Measurements from ENCODE around the gene APOL5. TPM values are rescaled to one million over a fixed set of nuclear protein-coding genes. Genes with fewer than 3 reads are reported as not detected.
"Not testable (repeated sequence)": the region's sequence is repeated elsewhere in the genome, so short reads cannot be mapped to it uniquely, and the experiment has no call there.

Gene APOL5
- total and polyA plus RNA-seq, 9 of the 15 experiments (the other 6 are each of a cell fraction or from before 2014, with no cell fraction given), result not detected

- no peak for TF ChIP-seq FOXP4 (CRISPR knock-in tag; IDR thresholded peaks at IDR 0.05; ENCODE audit: borderline replicate concordance)
- TF ChIP-seq SNAPC5 (CRISPR knock-in tag; IDR thresholded peaks at IDR 0.05), result no peak
These were observed 18.5 kb downstream of the APOL5 start (continued) for GRCh38 chr22:35736166-35736565.

GRCh38 chr22:35736701-35737100 is 19.0 kb downstream of the APOL5 start:
- no peaks in the 10 kb centered on the region for H3K9me3 ChIP-seq (replicated peaks; ENCODE audit: control insufficient read depth, insufficient read depth, low read depth, low read length)
- BruUV-seq (replicated peaks), result no TSS peak
- TF ChIP-seq ZBTB12 (CRISPR knock-in tag; IDR thresholded peaks at IDR 0.05) (no peak), ESRRA (IDR thresholded peaks at IDR 0.05; ENCODE audit: borderline replicate concordance, low read depth) (no peak), IRF2 (CRISPR knock-in tag; IDR thresholded peaks at IDR 0.05) (no peak), KLF10 (CRISPR knock-in tag; IDR thresholded peaks at IDR 0.05) (no peak), ZKSCAN8 (CRISPR knock-in tag; IDR thresholded peaks at IDR 0.05) (no peak), CREBBP (IDR thresholded peaks at IDR 0.05; ENCODE audit: low read depth, low read length) (no peak), FOXA3 (CRISPR knock-in tag; conservative IDR thresholded peaks at IDR 0.05 in 1 of 2, IDR thresholded peaks at IDR 0.05 in 1 of 2) (no peak), NELFE (IDR thresholded peaks at IDR 0.05; ENCODE audit: insufficient read depth, insufficient read length) (no peak)
- no peak overlapping the region for H2AFZ ChIP-seq (ENCODE audit: low read depth, low read length)
- no peak for FAIRE-seq
- no peak overlapping the region for H3K9ac ChIP-seq (ENCODE audit: insufficient read depth in 1 of 2, low read depth in 2 of 2, low read length in 2 of 2)
- H4K20me1 ChIP-seq (replicated peaks; ENCODE audit: control insufficient read depth, insufficient read depth, low read length), result no peaks in the 10 kb centered on the region
- 64% methylated on average over 12 of the region's 12 CpGs for WGBS (ENCODE audit: insufficient coverage, low coverage, missing lambda C conversion rate)
- no peaks in the 10 kb centered on the region for H3K36me3 ChIP-seq (ENCODE audit: control insufficient read depth, insufficient read depth, low read length)
- peaks cover 4 to 7% of the 10 kb centered on the region in 2 experiments; a peak in 4 of 5 replicates for H3K27me3 ChIP-seq (ENCODE audit: control insufficient read depth in 2 of 2, insufficient read depth in 2 of 2, low read length in 2 of 2)
- no peak overlapping the region for H3K27ac ChIP-seq (ENCODE audit: extremely low read depth, low read depth, low read length)
- H3K79me2 ChIP-seq (ENCODE audit: control insufficient read depth, insufficient read depth, low read length), result no peaks in the 10 kb centered on the region
- intact Hi-C loops (cut with micrococcal nuclease), result no loop called here
- ChIA-PET POLR2A (no interaction called here), CTCF (ENCODE audit: low intra/inter-chr PET ratio) (no interaction called here)
- H3K4me2 ChIP-seq (ENCODE audit: insufficient read depth, low read length), result no peak overlapping the region
- peaks cover 0 to 13% of the 10 kb centered on the region in 2 experiments; a peak in 3 of 5 replicates for H3K4me1 ChIP-seq (replicated peaks in 1 of 2; ENCODE audit: control insufficient read depth in 2 of 2, insufficient read depth in 2 of 2, low read length in 2 of 2)
- ATAC-seq, result no peak
- in situ Hi-C loops (cut with MboI), result no loop called here
- H3K4me3 ChIP-seq, result no peak overlapping the region
- no peak for DNase-seq (ENCODE audit: extremely low read depth in 1 of 4, low spot score in 3 of 4)
- H3K9me1 ChIP-seq (ENCODE audit: control insufficient read depth, insufficient read depth, low read length), result peaks cover 3% of the 10 kb centered on the region

- H3K79me2 ChIP-seq (ENCODE audit: control insufficient read depth, insufficient read depth, low read length); intact Hi-C loops (cut with micrococcal nuclease); H3K36me3 ChIP-seq (ENCODE audit: control insufficient read depth, insufficient read depth, low read length); BruUV-seq (replicated peaks); H2AFZ ChIP-seq (ENCODE audit: low read depth, low read length); H3K9me3 ChIP-seq (replicated peaks; ENCODE audit: control insufficient read depth, insufficient read depth, low read depth, low read length); H3K4me3 ChIP-seq; DNase-seq (ENCODE audit: extremely low read depth in 1 of 4, low spot score in 3 of 4); ATAC-seq; H4K20me1 ChIP-seq (replicated peaks; ENCODE audit: control insufficient read depth, insufficient read depth, low read length); H3K27me3 ChIP-seq (ENCODE audit: control insufficient read depth in 2 of 2, insufficient read depth in 2 of 2, low read length in 2 of 2); POLR2A ChIA-PET; FAIRE-seq; H3K9ac ChIP-seq (ENCODE audit: insufficient read depth in 1 of 2, low read depth in 2 of 2, low read length in 2 of 2); in situ Hi-C loops (cut with MboI); H3K27ac ChIP-seq (ENCODE audit: extremely low read depth, low read depth, low read length); H3K9me1 ChIP-seq (ENCODE audit: control insufficient read depth, insufficient read depth, low read length); CTCF ChIA-PET (ENCODE audit: low intra/inter-chr PET ratio); H3K4me2 ChIP-seq (ENCODE audit: insufficient read depth, low read length): not testable (repeated sequence)
- peaks cover 3 to 22% of the 10 kb centered on the region in 2 experiments; a peak in 4 of 5 replicates for H3K4me1 ChIP-seq (replicated peaks in 1 of 2; ENCODE audit: control insufficient read depth in 2 of 2, insufficient read depth in 2 of 2, low read length in 2 of 2)
- WGBS (ENCODE audit: insufficient coverage, low coverage, missing lambda C conversion rate), result 67% methylated on average over 5 of the region's 6 CpGs
These were observed 20.2 kb downstream of the APOL5 start for GRCh38 chr22:35737886-35738285.
